Keratinocyte (primary cell): ENCODE measurements around the gene RPL13. TPM values are rescaled to one million over a fixed set of nuclear protein-coding genes. Genes with fewer than 3 reads are reported as not detected.

Experiments
- DNase-seq: peaks from one replicate; pipeline ENCODE4 v3.0.0-alpha.2; 2011; ENCODE audit warnings: low read depth, missing footprints, low spot score
- FAIRE-seq: peaks from 2 replicates; lab custom pipeline; 2011; peaks lifted over from hg19 to GRCh38; lab: Jason Lieb, UNC
- H2AFZ ChIP-seq: 2 replicates; pipeline ENCODE4 v1.6.0; 2012; ENCODE audit warnings: low read length, control low read depth, inconsistent platforms; ENCODE audit not compliant: control insufficient read depth
- H3K27ac ChIP-seq: 2 replicates; pipeline ENCODE4 v1.5.1; 2011; ENCODE audit warnings: low read length; ENCODE audit not compliant: control insufficient read depth, insufficient read depth
- H3K27me3 ChIP-seq: 3 replicates; pipeline ENCODE4 v1.6.0; 2011; ENCODE audit warnings: low read length; ENCODE audit not compliant: control insufficient read depth, insufficient read depth; ENCODE audit errors: extremely low read depth
- H3K36me3 ChIP-seq, 2 experiments: 2 replicates in 1 of 2; 3 replicates in 1 of 2; pipeline ENCODE4 v1.5.1; 2011; ENCODE audit warnings: low read length in 2 of 2, mild to moderate bottlenecking in 1 of 2; ENCODE audit not compliant: control insufficient read depth in 2 of 2, insufficient read depth in 2 of 2; ENCODE audit errors: extremely low read depth in 1 of 2
- H3K4me1 ChIP-seq: 3 replicates; pipeline ENCODE4 v1.5.1; 2011; ENCODE audit warnings: low read length; ENCODE audit not compliant: control insufficient read depth, insufficient read depth; ENCODE audit errors: extremely low read depth
- H3K4me2 ChIP-seq: 3 replicates; pipeline ENCODE4 v1.6.0; 2011; ENCODE audit warnings: low read depth, low read length; ENCODE audit not compliant: control insufficient read depth, insufficient read depth; ENCODE audit errors: extremely low read depth
- H3K4me3 ChIP-seq, 3 experiments: fragments of 200-600 bp in 1 of 3; sonication (generic) in 1 of 3; 2 replicates in 2 of 3; 3 replicates in 1 of 3; pipeline ENCODE4 v1.5.1; 2011 to 2016; ENCODE audit warnings: low read length in 3 of 3, mild to moderate bottlenecking in 3 of 3, control low read depth in 2 of 3, inconsistent platforms in 1 of 3, low read depth in 1 of 3, mixed read lengths in 1 of 3, mixed run types in 1 of 3, moderate library complexity in 1 of 3; ENCODE audit not compliant: control insufficient read depth in 2 of 3, insufficient read depth in 2 of 3; ENCODE audit errors: extremely low read depth in 1 of 3
- H3K79me2 ChIP-seq: 2 replicates; pipeline ENCODE4 v1.6.0; 2012; ENCODE audit warnings: low read length; ENCODE audit not compliant: control insufficient read depth, insufficient read depth
- H3K9ac ChIP-seq: 3 replicates; pipeline ENCODE4 v1.6.0; 2011; ENCODE audit warnings: low read length; ENCODE audit not compliant: control insufficient read depth, insufficient read depth; ENCODE audit errors: extremely low read depth
- H3K9me1 ChIP-seq: 3 replicates; pipeline ENCODE4 v1.6.0; 2011; ENCODE audit warnings: low read length; ENCODE audit not compliant: control insufficient read depth, insufficient read depth; ENCODE audit errors: extremely low read depth
- H3K9me3 ChIP-seq: 2 replicates; pipeline ENCODE4 v1.5.1; 2012; ENCODE audit warnings: low read depth, low read length; ENCODE audit not compliant: control insufficient read depth
- H4K20me1 ChIP-seq: 3 replicates; pipeline ENCODE4 v1.6.0; 2011; ENCODE audit warnings: low read length; ENCODE audit not compliant: control insufficient read depth, insufficient read depth; ENCODE audit errors: extremely low read depth
- EZH2 ChIP-seq: IDR thresholded peaks from one replicate; pipeline ENCODE4 v1.6.1; 2012; ENCODE audit warnings: inconsistent platforms, mild to moderate bottlenecking, low read length, moderate library complexity
- dilution Hi-C: fragments of 300-500 bp; cut with MboI; formaldehyde crosslinking; loops from one replicate; pipeline ENCODE4 v1.7.0; 2020; ENCODE audit warnings: low sequenced_read_pairs; ENCODE audit not compliant: extremely low pct_ligation_motif_present
- polyA plus RNA-seq, 5 experiments: library from polyadenylated mRNA; depleted of rRNA in 3 of 5; stranded (reverse) in 3 of 5; stranded (forward) in 1 of 5; unstranded in 1 of 5; fragments of >200 nt; gene quantifications; 1 replicate in 1 of 5; 2 replicates in 3 of 5; 3 replicates in 1 of 5; pipeline versions ENCODE4 v1.2.1 to v1.2.3, GENCODE V29; 2011 to 2012; ENCODE audit warnings: missing spikeins in 2 of 5, low read depth in 1 of 5, low replicate concordance in 1 of 5
- TF ChIP-seq, protein P1 (sequence below), 3 experiments: IDR thresholded peaks in 1 of 3; conservative IDR thresholded peaks in 1 of 3; optimal IDR thresholded peaks in 1 of 3; 2 replicates in 2 of 3; 3 replicates in 1 of 3; pipeline versions ENCODE3 to v1.5.1; 2011; ENCODE audit warnings: low read length in 3 of 3, mild to moderate bottlenecking in 3 of 3, moderate library complexity in 2 of 3, control low read depth in 1 of 3, inconsistent platforms in 1 of 3; ENCODE audit not compliant: insufficient read depth in 2 of 3; ENCODE audit errors: extremely low read depth in 1 of 3

The RPL13 gene
- polyA plus RNA-seq, 1 donor (not counting 4 experiments of a cell fraction or from before 2014, with no cell fraction given): 2,095 TPM

DNA sequence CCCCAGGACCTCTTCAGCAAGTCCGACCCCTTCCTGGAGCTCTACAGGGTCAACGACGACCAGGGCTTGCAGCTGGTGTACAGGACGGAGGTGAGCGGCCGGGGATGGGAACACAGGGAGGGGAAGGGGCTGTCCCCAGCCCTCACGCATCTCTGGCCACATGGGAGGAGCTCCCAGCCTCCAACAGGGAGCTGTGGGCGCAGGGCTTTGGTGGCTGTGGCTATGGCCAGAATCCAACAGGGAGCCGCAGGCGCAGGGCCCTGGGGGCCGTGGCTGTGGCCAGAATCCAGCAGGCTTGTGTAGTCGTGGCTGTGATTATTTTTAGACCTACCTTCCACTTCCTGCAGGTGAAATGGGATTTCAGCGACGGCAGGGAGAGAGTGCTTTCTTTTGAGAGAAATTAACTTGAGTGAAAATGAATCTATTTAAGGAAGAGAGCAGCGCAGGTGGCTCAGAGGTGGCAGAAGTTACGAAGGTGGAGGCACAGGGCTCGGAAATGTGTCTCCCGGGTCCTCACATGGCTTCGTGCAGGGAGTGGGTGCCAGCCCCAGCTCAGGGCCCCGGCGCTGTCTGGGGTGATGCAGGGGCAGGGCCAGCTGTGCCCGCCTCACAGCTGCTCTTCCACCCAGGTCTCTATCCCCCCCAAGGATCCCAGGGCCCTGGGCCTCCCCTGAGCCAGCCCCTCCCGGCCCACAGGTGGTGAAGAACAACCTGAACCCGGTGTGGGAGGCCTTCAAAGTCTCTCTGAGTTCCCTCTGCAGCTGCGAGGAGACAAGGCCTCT, 24.5 kb downstream of the RPL13 start:
- Histone ChIP-seq H3K4me1 (peaks cover 23% of the 10 kb centered on the region), H2AFZ (no peak overlapping the region), H3K4me3 (no peak overlapping the region), H3K9me1 (peaks cover 2% of the 10 kb centered on the region), H3K36me3 (no peaks in the 10 kb centered on the region), H3K9me3 (no peaks in the 10 kb centered on the region), H3K9ac (no peak overlapping the region), H3K79me2 (no peaks in the 10 kb centered on the region), H3K27me3 (no peaks in the 10 kb centered on the region), H4K20me1 (no peaks in the 10 kb centered on the region), H3K4me2 (no peak overlapping the region), H3K27ac (no peak overlapping the region)
- dilution Hi-C loops: no loop called here
- FAIRE-seq (no peak), DNase-seq (no peak)
- TF ChIP-seq, protein P1, sequence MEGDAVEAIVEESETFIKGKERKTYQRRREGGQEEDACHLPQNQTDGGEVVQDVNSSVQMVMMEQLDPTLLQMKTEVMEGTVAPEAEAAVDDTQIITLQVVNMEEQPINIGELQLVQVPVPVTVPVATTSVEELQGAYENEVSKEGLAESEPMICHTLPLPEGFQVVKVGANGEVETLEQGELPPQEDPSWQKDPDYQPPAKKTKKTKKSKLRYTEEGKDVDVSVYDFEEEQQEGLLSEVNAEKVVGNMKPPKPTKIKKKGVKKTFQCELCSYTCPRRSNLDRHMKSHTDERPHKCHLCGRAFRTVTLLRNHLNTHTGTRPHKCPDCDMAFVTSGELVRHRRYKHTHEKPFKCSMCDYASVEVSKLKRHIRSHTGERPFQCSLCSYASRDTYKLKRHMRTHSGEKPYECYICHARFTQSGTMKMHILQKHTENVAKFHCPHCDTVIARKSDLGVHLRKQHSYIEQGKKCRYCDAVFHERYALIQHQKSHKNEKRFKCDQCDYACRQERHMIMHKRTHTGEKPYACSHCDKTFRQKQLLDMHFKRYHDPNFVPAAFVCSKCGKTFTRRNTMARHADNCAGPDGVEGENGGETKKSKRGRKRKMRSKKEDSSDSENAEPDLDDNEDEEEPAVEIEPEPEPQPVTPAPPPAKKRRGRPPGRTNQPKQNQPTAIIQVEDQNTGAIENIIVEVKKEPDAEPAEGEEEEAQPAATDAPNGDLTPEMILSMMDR (optimal IDR thresholded peaks at IDR 0.05 in 1 of 3, IDR thresholded peaks at IDR 0.05 in 1 of 3, conservative IDR thresholded peaks at IDR 0.05 in 1 of 3; ENCODE audit: extremely low read depth in 1 of 3, insufficient read depth in 2 of 3, low read length in 3 of 3): no peak
- no peak for TF ChIP-seq EZH2

DNA sequence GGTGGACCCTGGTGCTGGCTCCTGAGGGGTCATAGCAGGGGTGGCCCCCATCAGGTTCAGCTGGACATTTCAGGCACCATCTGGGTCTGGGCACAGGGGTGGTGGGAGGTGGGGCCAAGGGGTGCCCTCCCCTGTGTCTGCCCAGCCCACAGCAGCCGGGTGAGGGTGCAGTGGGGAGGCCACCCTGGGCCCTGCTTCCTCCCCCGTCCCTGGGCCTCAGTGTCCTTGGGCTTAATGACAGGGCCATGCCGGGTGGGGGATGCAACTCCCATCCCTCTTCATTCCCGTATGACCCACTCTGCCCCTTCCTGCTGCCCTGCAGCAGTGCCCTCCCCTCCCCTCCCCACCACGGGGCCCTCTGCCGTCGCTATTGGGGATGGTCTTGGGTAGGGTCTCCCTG, 25.7 kb downstream of the RPL13 start:
- no peak for FAIRE-seq
- no peak overlapping the region for H2AFZ ChIP-seq

More for the DNA sequence above, 25.7 kb downstream of the RPL13 start:
- H3K4me1 ChIP-seq: peaks cover 21% of the 10 kb centered on the region
- no peaks in the 10 kb centered on the region for H4K20me1 ChIP-seq
- no peak for DNase-seq
- peaks cover 2% of the 10 kb centered on the region for H3K9me1 ChIP-seq
- H3K79me2 ChIP-seq: no peaks in the 10 kb centered on the region
- no peak overlapping the region for H3K4me3 ChIP-seq
- no peaks in the 10 kb centered on the region for H3K27me3 ChIP-seq
- no peaks in the 10 kb centered on the region for H3K9me3 ChIP-seq
- no peak overlapping the region for H3K27ac ChIP-seq
- TF ChIP-seq, protein P1 (optimal IDR thresholded peaks at IDR 0.05 in 1 of 3, IDR thresholded peaks at IDR 0.05 in 1 of 3, conservative IDR thresholded peaks at IDR 0.05 in 1 of 3; ENCODE audit: extremely low read depth in 1 of 3, insufficient read depth in 2 of 3, low read length in 3 of 3): no peak
- TF ChIP-seq EZH2: no peak
- dilution Hi-C loops: no loop called here
- H3K4me2 ChIP-seq: no peak overlapping the region
- no peak overlapping the region for H3K9ac ChIP-seq
- no peaks in the 10 kb centered on the region for H3K36me3 ChIP-seq
